GM23338 (cell line): ENCODE data around the gene TDRD7. TPM values are rescaled to one million over a fixed set of nuclear protein-coding genes. Genes with fewer than 3 reads are reported as not detected.

ENCODE experiments used
- ATAC-seq: fragments of 200-7000 bp; cut with Tn5 transposase; 3 replicates; pipeline ENCODE4 v1.9.1; 2020
- DNase-seq: peaks from one replicate; pipeline ENCODE4 v3.0.0-alpha.2; 2015; ENCODE audit warnings: low spot score
- H2AFZ ChIP-seq: fragments of 200-600 bp; sonication (generic); 2 replicates; pipeline ENCODE4 v1.8.0; 2016; ENCODE audit warnings: antibody characterized with exemption, mild to moderate bottlenecking, moderate library complexity
- H3F3A ChIP-seq: fragments of 200-600 bp; sonication (generic); replicated peaks from 2 replicates; pipeline ENCODE4 v1.8.0; 2017; ENCODE audit warnings: antibody characterized with exemption, mixed run types, low read depth
- H3K27ac ChIP-seq: fragments of 200-600 bp; sonication (generic); 2 replicates; pipeline ENCODE4 v1.6.1; 2016; ENCODE audit warnings: low read depth
- H3K27me3 ChIP-seq: fragments of 200-600 bp; sonication (generic); 2 replicates; pipeline ENCODE4 v1.8.0; 2016; ENCODE audit warnings: mild to moderate bottlenecking, mixed run types, moderate library complexity; ENCODE audit not compliant: insufficient read depth
- H3K36me3 ChIP-seq: fragments of 200-600 bp; sonication (generic); 2 replicates; pipeline ENCODE4 v1.8.0; 2016; ENCODE audit warnings: mild to moderate bottlenecking; ENCODE audit not compliant: insufficient read depth
- H3K4me1 ChIP-seq: fragments of 200-600 bp; sonication (generic); 2 replicates; pipeline ENCODE4 v1.8.0; 2016; ENCODE audit warnings: mild to moderate bottlenecking, moderate library complexity; ENCODE audit not compliant: insufficient read depth
- H3K4me2 ChIP-seq: fragments of 200-600 bp; sonication (generic); 2 replicates; pipeline ENCODE4 v1.7.1; 2017; ENCODE audit warnings: mixed run types
- H3K4me3 ChIP-seq: fragments of 200-600 bp; sonication (generic); 2 replicates; pipeline ENCODE4 v1.6.1; 2016; ENCODE audit warnings: mixed run types
- H3K79me2 ChIP-seq: fragments of 200-600 bp; sonication (generic); replicated peaks from 2 replicates; pipeline ENCODE4 v1.8.0; 2017; ENCODE audit warnings: mild to moderate bottlenecking; ENCODE audit not compliant: insufficient read depth
- H3K9me2 ChIP-seq: fragments of 200-600 bp; sonication (generic); 2 replicates; pipeline ENCODE4 v1.8.0; 2017; ENCODE audit not compliant: insufficient read depth
- H4K20me1 ChIP-seq: fragments of 200-600 bp; sonication (generic); replicated peaks from 2 replicates; pipeline ENCODE4 v1.8.0; 2017; ENCODE audit warnings: mild to moderate bottlenecking; ENCODE audit not compliant: insufficient read depth
- H3K27ac Mint-ChIP-seq: 2 replicates; pipeline ENCODE4 v1.8.0; 2020; ENCODE audit warnings: inconsistent platforms, mild to moderate bottlenecking, moderate library complexity, mixed read lengths
- H3K27me3 Mint-ChIP-seq: 3 replicates; pipeline ENCODE4 v1.8.0; 2022; ENCODE audit warnings: low read depth, mild to moderate bottlenecking, moderate library complexity, mixed read lengths, inconsistent platforms; ENCODE audit not compliant: insufficient read depth, poor library complexity
- H3K36me3 Mint-ChIP-seq: 3 replicates; pipeline ENCODE4 v1.8.0; 2021; ENCODE audit warnings: low read depth, mild to moderate bottlenecking, inconsistent platforms, moderate library complexity, mixed read lengths
- H3K4me1 Mint-ChIP-seq: 3 replicates; pipeline ENCODE4 v1.8.0; 2020; ENCODE audit warnings: mild to moderate bottlenecking, inconsistent platforms, mixed read lengths
- H3K4me3 Mint-ChIP-seq: 3 replicates; pipeline ENCODE4 v1.8.0; 2021; ENCODE audit warnings: moderate library complexity, mild to moderate bottlenecking, inconsistent platforms, mixed read lengths
- H3K9me3 Mint-ChIP-seq: 3 replicates; pipeline ENCODE4 v1.8.0; 2020; ENCODE audit warnings: moderate library complexity, mild to moderate bottlenecking, inconsistent platforms, mixed read lengths
- CREB1 ChIP-seq: fragments of 250-450 bp; sonication (Bioruptor Pico); IDR thresholded peaks from 2 replicates; pipeline ENCODE4 v1.5.0; 2020; ENCODE audit warnings: low read depth, mild to moderate bottlenecking, moderate library complexity
- ETS1 ChIP-seq: IDR thresholded peaks from 2 replicates; pipeline ENCODE4 v1.6.1; 2016; ENCODE audit warnings: antibody characterized with exemption
- EZH2 ChIP-seq: fragments of 200-600 bp; sonication (generic); IDR thresholded peaks from one replicate; pipeline ENCODE4 v1.8.0; 2017; ENCODE audit warnings: antibody characterized with exemption, mild to moderate bottlenecking, low read depth; ENCODE audit not compliant: unreplicated experiment
- EZH2phosphoT487 ChIP-seq: fragments of 200-600 bp; sonication (generic); IDR thresholded peaks from one replicate; pipeline ENCODE4 v1.8.1; 2018; ENCODE audit warnings: antibody characterized with exemption; ENCODE audit not compliant: unreplicated experiment
- JUNB ChIP-seq: IDR thresholded peaks from one replicate; pipeline ENCODE4 v1.6.1; 2016; ENCODE audit warnings: antibody characterized with exemption; ENCODE audit not compliant: unreplicated experiment
- NANOG ChIP-seq: IDR thresholded peaks from 2 replicates; pipeline ENCODE4 v1.6.1; 2016; ENCODE audit warnings: antibody characterized with exemption, borderline replicate concordance
- POLR2AphosphoS5 ChIP-seq: IDR thresholded peaks from 2 replicates; pipeline ENCODE4 v1.6.1; 2016; ENCODE audit warnings: antibody characterized with exemption, low read depth
- STAT1 ChIP-seq: IDR thresholded peaks from one replicate; pipeline ENCODE4 v1.6.1; 2016; ENCODE audit warnings: antibody characterized with exemption; ENCODE audit not compliant: unreplicated experiment
- ZNF114 ChIP-seq: fragments of 250-450 bp; sonication (Bioruptor Pico); IDR thresholded peaks from 2 replicates; pipeline ENCODE4 v1.5.0; 2020; ENCODE audit warnings: mild to moderate bottlenecking, moderate library complexity
- ZNF331 ChIP-seq: fragments of 250-450 bp; sonication (Bioruptor Pico); IDR thresholded peaks from 2 replicates; pipeline ENCODE4 v1.5.0; 2020; ENCODE audit warnings: low read depth, mild to moderate bottlenecking, moderate library complexity
- polyA plus RNA-seq: library from polyadenylated mRNA; unstranded; fragments of >200 nt; fragmentation: Nextera tagmentation; extraction: Ambion mirVana; gene quantifications from 2 replicates; pipeline ENCODE4 v1.2.1, GENCODE V29; 2016
- total RNA-seq: library from RNA; depleted of rRNA; stranded (reverse); fragments of >200 nt; shearing (Covaris generic); gene quantifications from 2 replicates; pipeline ENCODE4 v1.2.3, GENCODE V29; 2014
- TF ChIP-seq, protein P1 (sequence below), 2 experiments: fragments of 200-600 bp in 1 of 2; sonication (generic) in 1 of 2; conservative IDR thresholded peaks; 2 replicates each; pipeline versions ENCODE4 v1.5.1 to v1.6.1; 2016 to 2017; ENCODE audit warnings: antibody characterized with exemption in 2 of 2, low read depth in 2 of 2, mild to moderate bottlenecking in 2 of 2, moderate library complexity in 1 of 2
- TF ChIP-seq, protein P2 (sequence below): IDR thresholded peaks from one replicate; pipeline ENCODE4 v1.6.1; 2018; ENCODE audit warnings: antibody characterized with exemption; ENCODE audit not compliant: unreplicated experiment
- TF ChIP-seq, protein P3 (sequence below): fragments of 250-450 bp; sonication (Bioruptor Pico); IDR thresholded peaks from 2 replicates; pipeline ENCODE4 v1.5.0; 2020; ENCODE audit warnings: mild to moderate bottlenecking, moderate library complexity

Gene TDRD7
- total and polyA plus RNA-seq, 2 experiments from 2014 or later: 1.7 to 3.1 TPM

- H3K79me2 ChIP-seq: no peaks in the 10 kb centered on the region
- H3K36me3 ChIP-seq: no peaks in the 10 kb centered on the region
- no peak overlapping the region for H3K27ac ChIP-seq
- H3K27me3 Mint-ChIP-seq: peaks cover 9% of the 10 kb centered on the region
- H3K36me3 Mint-ChIP-seq: no peaks in the 10 kb centered on the region
- H3K9me2 ChIP-seq: no peaks in the 10 kb centered on the region
- DNase-seq (no peak), ATAC-seq (no peak)
- no peak overlapping the region for H3K4me3 ChIP-seq
- H3K4me1 ChIP-seq: no peaks in the 10 kb centered on the region
- no peak overlapping the region for H3K4me3 Mint-ChIP-seq
- no peaks in the 10 kb centered on the region for H3K27me3 ChIP-seq
- no peaks in the 10 kb centered on the region for H3F3A ChIP-seq
- H3K27ac Mint-ChIP-seq: no peak overlapping the region
- peaks cover 7% of the 10 kb centered on the region; the same call in 2 of the 3 replicates for H3K4me1 Mint-ChIP-seq
- TF ChIP-seq JUNB (no peak), ETS1 (no peak), CREB1 (CRISPR knock-in tag) (no peak), ZNF114 (no peak), EZH2 (no peak), EZH2phosphoT487 (no peak), NANOG (no peak), ZNF331 (no peak), POLR2AphosphoS5 (no peak), STAT1 (no peak)
- TF ChIP-seq, protein P1, sequence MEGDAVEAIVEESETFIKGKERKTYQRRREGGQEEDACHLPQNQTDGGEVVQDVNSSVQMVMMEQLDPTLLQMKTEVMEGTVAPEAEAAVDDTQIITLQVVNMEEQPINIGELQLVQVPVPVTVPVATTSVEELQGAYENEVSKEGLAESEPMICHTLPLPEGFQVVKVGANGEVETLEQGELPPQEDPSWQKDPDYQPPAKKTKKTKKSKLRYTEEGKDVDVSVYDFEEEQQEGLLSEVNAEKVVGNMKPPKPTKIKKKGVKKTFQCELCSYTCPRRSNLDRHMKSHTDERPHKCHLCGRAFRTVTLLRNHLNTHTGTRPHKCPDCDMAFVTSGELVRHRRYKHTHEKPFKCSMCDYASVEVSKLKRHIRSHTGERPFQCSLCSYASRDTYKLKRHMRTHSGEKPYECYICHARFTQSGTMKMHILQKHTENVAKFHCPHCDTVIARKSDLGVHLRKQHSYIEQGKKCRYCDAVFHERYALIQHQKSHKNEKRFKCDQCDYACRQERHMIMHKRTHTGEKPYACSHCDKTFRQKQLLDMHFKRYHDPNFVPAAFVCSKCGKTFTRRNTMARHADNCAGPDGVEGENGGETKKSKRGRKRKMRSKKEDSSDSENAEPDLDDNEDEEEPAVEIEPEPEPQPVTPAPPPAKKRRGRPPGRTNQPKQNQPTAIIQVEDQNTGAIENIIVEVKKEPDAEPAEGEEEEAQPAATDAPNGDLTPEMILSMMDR (conservative IDR thresholded peaks at IDR 0.05; ENCODE audit: low read depth in 2 of 2): no peak
- TF ChIP-seq, protein P2, sequence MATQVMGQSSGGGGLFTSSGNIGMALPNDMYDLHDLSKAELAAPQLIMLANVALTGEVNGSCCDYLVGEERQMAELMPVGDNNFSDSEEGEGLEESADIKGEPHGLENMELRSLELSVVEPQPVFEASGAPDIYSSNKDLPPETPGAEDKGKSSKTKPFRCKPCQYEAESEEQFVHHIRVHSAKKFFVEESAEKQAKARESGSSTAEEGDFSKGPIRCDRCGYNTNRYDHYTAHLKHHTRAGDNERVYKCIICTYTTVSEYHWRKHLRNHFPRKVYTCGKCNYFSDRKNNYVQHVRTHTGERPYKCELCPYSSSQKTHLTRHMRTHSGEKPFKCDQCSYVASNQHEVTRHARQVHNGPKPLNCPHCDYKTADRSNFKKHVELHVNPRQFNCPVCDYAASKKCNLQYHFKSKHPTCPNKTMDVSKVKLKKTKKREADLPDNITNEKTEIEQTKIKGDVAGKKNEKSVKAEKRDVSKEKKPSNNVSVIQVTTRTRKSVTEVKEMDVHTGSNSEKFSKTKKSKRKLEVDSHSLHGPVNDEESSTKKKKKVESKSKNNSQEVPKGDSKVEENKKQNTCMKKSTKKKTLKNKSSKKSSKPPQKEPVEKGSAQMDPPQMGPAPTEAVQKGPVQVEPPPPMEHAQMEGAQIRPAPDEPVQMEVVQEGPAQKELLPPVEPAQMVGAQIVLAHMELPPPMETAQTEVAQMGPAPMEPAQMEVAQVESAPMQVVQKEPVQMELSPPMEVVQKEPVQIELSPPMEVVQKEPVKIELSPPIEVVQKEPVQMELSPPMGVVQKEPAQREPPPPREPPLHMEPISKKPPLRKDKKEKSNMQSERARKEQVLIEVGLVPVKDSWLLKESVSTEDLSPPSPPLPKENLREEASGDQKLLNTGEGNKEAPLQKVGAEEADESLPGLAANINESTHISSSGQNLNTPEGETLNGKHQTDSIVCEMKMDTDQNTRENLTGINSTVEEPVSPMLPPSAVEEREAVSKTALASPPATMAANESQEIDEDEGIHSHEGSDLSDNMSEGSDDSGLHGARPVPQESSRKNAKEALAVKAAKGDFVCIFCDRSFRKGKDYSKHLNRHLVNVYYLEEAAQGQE: no peak
- TF ChIP-seq, protein P3, sequence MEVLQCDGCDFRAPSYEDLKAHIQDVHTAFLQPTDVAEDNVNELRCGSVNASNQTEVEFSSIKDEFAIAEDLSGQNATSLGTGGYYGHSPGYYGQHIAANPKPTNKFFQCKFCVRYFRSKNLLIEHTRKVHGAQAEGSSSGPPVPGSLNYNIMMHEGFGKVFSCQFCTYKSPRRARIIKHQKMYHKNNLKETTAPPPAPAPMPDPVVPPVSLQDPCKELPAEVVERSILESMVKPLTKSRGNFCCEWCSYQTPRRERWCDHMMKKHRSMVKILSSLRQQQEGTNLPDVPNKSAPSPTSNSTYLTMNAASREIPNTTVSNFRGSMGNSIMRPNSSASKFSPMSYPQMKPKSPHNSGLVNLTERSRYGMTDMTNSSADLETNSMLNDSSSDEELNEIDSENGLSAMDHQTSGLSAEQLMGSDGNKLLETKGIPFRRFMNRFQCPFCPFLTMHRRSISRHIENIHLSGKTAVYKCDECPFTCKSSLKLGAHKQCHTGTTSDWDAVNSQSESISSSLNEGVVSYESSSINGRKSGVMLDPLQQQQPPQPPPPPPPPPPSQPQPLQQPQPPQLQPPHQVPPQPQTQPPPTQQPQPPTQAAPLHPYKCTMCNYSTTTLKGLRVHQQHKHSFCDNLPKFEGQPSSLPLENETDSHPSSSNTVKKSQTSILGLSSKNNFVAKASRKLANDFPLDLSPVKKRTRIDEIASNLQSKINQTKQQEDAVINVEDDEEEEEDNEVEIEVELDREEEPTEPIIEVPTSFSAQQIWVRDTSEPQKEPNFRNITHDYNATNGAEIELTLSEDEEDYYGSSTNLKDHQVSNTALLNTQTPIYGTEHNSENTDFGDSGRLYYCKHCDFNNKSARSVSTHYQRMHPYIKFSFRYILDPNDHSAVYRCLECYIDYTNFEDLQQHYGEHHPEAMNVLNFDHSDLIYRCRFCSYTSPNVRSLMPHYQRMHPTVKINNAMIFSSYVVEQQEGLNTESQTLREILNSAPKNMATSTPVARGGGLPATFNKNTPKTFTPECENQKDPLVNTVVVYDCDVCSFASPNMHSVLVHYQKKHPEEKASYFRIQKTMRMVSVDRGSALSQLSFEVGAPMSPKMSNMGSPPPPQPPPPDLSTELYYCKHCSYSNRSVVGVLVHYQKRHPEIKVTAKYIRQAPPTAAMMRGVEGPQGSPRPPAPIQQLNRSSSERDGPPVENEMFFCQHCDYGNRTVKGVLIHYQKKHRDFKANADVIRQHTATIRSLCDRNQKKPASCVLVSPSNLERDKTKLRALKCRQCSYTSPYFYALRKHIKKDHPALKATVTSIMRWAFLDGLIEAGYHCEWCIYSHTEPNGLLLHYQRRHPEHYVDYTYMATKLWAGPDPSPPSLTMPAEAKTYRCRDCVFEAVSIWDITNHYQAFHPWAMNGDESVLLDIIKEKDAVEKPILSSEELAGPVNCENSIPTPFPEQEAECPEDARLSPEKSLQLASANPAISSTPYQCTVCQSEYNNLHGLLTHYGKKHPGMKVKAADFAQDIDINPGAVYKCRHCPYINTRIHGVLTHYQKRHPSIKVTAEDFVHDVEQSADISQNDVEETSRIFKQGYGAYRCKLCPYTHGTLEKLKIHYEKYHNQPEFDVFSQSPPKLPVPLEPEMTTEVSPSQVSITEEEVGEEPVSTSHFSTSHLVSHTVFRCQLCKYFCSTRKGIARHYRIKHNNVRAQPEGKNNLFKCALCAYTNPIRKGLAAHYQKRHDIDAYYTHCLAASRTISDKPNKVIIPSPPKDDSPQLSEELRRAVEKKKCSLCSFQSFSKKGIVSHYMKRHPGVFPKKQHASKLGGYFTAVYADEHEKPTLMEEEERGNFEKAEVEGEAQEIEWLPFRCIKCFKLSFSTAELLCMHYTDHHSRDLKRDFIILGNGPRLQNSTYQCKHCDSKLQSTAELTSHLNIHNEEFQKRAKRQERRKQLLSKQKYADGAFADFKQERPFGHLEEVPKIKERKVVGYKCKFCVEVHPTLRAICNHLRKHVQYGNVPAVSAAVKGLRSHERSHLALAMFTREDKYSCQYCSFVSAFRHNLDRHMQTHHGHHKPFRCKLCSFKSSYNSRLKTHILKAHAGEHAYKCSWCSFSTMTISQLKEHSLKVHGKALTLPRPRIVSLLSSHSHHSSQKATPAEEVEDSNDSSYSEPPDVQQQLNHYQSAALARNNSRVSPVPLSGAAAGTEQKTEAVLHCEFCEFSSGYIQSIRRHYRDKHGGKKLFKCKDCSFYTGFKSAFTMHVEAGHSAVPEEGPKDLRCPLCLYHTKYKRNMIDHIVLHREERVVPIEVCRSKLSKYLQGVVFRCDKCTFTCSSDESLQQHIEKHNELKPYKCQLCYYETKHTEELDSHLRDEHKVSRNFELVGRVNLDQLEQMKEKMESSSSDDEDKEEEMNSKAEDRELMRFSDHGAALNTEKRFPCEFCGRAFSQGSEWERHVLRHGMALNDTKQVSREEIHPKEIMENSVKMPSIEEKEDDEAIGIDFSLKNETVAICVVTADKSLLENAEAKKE: no peak
- H3K4me2 ChIP-seq: no peak overlapping the region
- H4K20me1 ChIP-seq: no peaks in the 10 kb centered on the region
- H2AFZ ChIP-seq: no peak overlapping the region
- no peaks in the 10 kb centered on the region; the same call in 2 of the 3 replicates for H3K9me3 Mint-ChIP-seq
These were observed 109.9 kb downstream of the TDRD7 start for GRCh38 chr9:97521576-97522333.
